PFSK-1 (cell line): ENCODE measurements around the gene EMC7.

Source experiments
- FOXP2 ChIP-seq: optimal IDR thresholded peaks from 2 replicates; pipeline ENCODE3; 2011; ENCODE audit warnings: borderline replicate concordance, control low read depth, inconsistent platforms; ENCODE audit not compliant: insufficient read depth; ENCODE audit errors: extremely low read length, extremely low read depth
- POLR2AphosphoS5 ChIP-seq: IDR thresholded peaks from 2 replicates; pipeline ENCODE4 v1.6.1; 2012; ENCODE audit warnings: low read depth, mild to moderate bottlenecking, control low read depth, low read length, moderate library complexity
- SIN3A ChIP-seq: IDR thresholded peaks from 2 replicates; pipeline ENCODE4 v1.6.1; 2012; ENCODE audit warnings: mild to moderate bottlenecking, low read length, moderate library complexity, borderline replicate concordance; ENCODE audit not compliant: insufficient read depth
- TAF1 ChIP-seq: IDR thresholded peaks from 2 replicates; pipeline ENCODE4 v1.6.1; 2012; ENCODE audit warnings: low read length, control low read depth, borderline replicate concordance; ENCODE audit not compliant: insufficient read depth
- TF ChIP-seq, protein P1 (sequence below), 2 experiments: IDR thresholded peaks; 2 replicates each; pipeline versions ENCODE4 v1.6.1 to v1.8.0; 2011 to 2012; ENCODE audit warnings: low read depth in 2 of 2, low read length in 2 of 2, control low read depth in 1 of 2, inconsistent platforms in 1 of 2, mild to moderate bottlenecking in 1 of 2, moderate library complexity in 1 of 2; ENCODE audit not compliant: insufficient read depth in 1 of 2

The EMC7 gene

DNA sequence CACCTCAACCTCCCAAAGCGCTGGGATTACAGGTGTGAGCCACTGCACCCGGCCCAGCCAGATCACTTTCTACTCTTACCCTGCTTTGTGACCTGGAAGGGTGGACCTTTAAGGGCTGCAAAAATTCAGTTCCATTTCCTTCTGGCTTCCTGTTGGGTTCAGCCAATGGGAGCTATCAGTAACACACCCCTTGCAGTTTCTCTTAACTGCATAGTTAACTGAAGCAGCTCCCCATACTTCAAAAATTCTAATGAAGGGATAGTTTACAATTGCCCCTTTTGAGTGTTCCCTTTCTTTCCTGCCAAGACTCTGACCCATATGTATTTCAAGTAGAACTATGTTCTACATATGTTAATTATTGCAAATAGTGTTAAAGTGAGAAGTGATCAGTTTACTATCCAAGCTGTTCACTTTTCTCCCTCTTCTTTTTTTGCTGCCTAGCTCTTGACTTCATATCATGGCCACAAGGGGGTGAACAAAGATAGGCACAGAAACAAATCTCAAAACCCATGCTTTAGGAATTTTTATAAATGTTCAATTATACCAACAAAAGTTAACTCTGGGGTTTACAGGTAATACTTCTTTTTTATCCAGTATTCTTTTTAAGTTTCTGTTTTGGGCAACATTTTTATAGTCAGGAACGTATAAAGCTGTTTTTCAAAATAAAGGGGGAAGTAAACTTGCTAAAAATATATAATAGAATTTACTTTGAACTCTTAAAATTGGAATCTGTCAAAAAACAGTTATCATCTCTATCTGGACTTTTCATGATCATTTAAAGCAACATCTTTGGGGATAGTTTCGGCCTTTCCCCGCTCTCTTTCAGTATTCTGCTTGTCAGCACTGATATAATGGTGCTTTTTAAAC is 8.4 kb upstream of the EMC7 start:
- TF ChIP-seq, protein P1, sequence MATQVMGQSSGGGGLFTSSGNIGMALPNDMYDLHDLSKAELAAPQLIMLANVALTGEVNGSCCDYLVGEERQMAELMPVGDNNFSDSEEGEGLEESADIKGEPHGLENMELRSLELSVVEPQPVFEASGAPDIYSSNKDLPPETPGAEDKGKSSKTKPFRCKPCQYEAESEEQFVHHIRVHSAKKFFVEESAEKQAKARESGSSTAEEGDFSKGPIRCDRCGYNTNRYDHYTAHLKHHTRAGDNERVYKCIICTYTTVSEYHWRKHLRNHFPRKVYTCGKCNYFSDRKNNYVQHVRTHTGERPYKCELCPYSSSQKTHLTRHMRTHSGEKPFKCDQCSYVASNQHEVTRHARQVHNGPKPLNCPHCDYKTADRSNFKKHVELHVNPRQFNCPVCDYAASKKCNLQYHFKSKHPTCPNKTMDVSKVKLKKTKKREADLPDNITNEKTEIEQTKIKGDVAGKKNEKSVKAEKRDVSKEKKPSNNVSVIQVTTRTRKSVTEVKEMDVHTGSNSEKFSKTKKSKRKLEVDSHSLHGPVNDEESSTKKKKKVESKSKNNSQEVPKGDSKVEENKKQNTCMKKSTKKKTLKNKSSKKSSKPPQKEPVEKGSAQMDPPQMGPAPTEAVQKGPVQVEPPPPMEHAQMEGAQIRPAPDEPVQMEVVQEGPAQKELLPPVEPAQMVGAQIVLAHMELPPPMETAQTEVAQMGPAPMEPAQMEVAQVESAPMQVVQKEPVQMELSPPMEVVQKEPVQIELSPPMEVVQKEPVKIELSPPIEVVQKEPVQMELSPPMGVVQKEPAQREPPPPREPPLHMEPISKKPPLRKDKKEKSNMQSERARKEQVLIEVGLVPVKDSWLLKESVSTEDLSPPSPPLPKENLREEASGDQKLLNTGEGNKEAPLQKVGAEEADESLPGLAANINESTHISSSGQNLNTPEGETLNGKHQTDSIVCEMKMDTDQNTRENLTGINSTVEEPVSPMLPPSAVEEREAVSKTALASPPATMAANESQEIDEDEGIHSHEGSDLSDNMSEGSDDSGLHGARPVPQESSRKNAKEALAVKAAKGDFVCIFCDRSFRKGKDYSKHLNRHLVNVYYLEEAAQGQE (IDR thresholded peaks at IDR 0.05; ENCODE audit: insufficient read depth in 1 of 2, low read depth in 2 of 2, low read length in 2 of 2): no peak
- no peak for TF ChIP-seq TAF1
- TF ChIP-seq SIN3A: no peak
- TF ChIP-seq POLR2AphosphoS5: no peak
- no peak for TF ChIP-seq FOXP2

DNA sequence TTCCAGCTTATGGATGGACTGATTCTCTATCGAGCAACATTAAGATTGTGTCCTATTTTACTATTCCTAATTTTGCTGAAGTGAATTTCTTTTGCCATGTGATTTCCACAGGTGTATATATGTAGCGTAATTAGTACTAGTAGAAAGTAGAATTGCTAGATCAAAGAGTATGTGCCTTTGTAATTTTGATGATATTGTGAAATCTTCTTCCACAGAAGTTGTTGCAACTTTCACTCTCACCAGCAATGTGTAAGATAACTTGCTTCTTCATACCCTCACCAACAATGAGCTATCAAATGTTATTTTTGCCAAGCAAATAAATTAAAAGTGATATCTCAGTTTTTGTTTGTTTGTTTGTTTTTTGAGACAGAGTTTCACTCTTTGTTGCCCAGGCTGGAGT is 5.7 kb upstream of the EMC7 start:
- TF ChIP-seq TAF1 (no peak), POLR2AphosphoS5 (no peak), FOXP2 (no peak), SIN3A (no peak)
- TF ChIP-seq, protein P1 (IDR thresholded peaks at IDR 0.05; ENCODE audit: insufficient read depth in 1 of 2, low read depth in 2 of 2, low read length in 2 of 2): no peak

DNA sequence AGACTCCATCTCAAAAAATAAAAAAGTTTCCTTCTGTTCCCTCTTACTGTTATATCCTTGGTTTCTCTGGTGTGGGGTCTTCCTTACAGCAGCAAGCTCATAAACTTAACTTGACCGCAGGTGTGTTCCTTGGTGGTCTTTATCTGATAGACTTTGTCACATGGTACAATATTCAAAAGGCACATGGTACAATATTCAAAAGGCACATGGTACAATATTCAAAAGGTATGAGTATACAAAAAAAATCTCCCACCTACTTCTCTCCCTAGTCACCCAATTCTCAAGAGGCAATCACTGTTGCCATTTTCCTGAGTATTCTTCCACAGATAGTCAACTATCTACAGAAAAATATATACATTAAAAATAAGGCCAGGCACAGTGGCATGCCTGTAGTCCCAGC is 4.8 kb upstream of the EMC7 start:
- TF ChIP-seq, protein P1 (IDR thresholded peaks at IDR 0.05; ENCODE audit: insufficient read depth in 1 of 2, low read depth in 2 of 2, low read length in 2 of 2): no peak
- no peak for TF ChIP-seq FOXP2
- no peak for TF ChIP-seq POLR2AphosphoS5
- no peak for TF ChIP-seq TAF1
- TF ChIP-seq SIN3A: no peak

DNA sequence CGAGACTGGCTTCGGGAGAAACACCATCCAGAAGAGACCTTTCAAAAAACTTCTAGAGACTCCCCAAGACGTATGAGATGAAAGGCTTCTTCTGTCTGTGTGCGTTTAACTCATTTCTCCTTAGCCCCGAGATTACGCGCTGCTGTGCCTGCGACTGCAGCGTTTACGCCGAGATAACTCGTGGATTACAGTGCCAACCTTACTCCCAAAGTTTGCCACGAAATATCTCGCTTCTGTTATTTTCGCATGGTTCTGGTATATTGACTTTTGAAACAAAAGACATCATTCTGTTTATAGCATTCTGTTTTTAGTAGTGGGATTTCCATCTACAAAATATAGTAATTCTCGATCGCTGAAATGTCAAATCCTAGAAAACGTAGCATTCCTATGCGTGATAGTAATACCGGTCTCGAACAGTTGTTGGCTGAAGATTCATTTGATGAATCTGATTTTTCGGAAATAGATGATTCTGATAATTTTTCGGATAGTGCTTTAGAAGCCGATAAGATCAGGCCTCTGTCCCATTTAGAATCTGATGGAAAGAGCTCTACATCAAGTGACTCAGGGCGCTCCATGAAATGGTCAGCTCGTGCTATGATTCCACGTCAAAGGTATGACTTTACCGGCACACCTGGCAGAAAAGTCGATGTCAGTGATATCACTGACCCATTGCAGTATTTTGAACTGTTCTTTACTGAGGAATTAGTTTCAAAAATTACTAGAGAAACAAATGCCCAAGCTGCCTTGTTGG is 688 bp upstream of the EMC7 start:
- TF ChIP-seq TAF1 (no peak), SIN3A (no peak), POLR2AphosphoS5 (no peak), FOXP2 (no peak)
- TF ChIP-seq, protein P1 (IDR thresholded peaks at IDR 0.05; ENCODE audit: insufficient read depth in 1 of 2, low read depth in 2 of 2, low read length in 2 of 2): no peak
